GM12891 (cell line): ENCODE data around the gene PCNX2.

Experiments used
- POLR2A ChIP-seq: IDR thresholded peaks from 2 replicates; pipeline ENCODE4 v1.6.1; 2011; ENCODE audit warnings: low read depth, low read length, control low read depth
- POLR2AphosphoS5 ChIP-seq: IDR thresholded peaks from 2 replicates; pipeline ENCODE4 v1.6.1; 2011; ENCODE audit warnings: low read depth, low read length, control low read depth
- SPI1 ChIP-seq: IDR thresholded peaks from 2 replicates; pipeline ENCODE4 v1.6.1; 2011; ENCODE audit warnings: low read depth, low read length, control low read depth
- TAF1 ChIP-seq: IDR thresholded peaks from 2 replicates; pipeline ENCODE4 v1.6.1; 2011; ENCODE audit warnings: low read depth, low read length, control low read depth

- TF ChIP-seq POLR2AphosphoS5 (no peak), POLR2A (no peak), TAF1 (no peak), SPI1 (no peak)
Observed at GRCh38 chr1:233140974-233141373, 154.6 kb downstream of the PCNX2 start.
